ENCODE measurements around the gene MYH10.

Gene MYH10

DNA sequence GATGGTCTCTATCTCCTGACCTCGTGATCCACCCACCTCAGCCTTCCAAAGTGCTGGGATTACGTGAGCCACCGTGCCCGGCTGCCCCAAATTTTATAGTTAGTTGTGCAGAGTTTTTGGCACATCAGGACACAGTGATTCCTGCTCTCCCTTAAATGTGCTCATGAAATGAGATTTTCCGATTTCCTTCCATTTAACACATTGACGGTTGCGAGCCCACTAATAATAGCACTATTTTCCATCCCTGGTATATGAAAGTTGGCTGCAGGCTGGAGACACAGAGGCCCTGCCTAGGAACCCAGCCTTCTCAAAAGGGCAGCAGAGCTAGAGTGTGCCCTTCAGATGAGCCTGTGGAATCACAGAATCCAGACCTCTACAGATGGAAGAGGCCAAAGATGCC is 17.4 kb upstream of the MYH10 start:
- no peak for DNase-seq

GRCh38 chr17:8647202-8647601 is 16.7 kb upstream of the MYH10 start:
- DNase-seq: no peak

DNA sequence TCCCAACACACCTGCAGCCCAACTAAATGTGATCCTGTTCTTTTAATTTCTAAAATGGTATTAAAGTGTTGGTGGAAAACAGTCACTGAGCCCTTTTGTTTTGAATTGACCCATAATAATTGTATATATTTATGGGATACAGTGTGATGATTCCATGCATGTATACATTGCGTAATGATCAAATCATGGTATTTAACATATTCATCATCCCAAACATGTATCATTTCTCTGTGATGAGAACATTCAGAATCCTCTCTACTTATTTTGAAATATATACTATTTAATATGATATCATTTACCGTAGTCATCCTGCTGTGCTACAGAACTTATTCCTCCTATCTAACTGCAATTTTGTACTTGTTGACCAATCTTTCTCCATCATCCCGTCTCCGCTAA is 14.0 kb upstream of the MYH10 start:
- no peak for DNase-seq

DNA sequence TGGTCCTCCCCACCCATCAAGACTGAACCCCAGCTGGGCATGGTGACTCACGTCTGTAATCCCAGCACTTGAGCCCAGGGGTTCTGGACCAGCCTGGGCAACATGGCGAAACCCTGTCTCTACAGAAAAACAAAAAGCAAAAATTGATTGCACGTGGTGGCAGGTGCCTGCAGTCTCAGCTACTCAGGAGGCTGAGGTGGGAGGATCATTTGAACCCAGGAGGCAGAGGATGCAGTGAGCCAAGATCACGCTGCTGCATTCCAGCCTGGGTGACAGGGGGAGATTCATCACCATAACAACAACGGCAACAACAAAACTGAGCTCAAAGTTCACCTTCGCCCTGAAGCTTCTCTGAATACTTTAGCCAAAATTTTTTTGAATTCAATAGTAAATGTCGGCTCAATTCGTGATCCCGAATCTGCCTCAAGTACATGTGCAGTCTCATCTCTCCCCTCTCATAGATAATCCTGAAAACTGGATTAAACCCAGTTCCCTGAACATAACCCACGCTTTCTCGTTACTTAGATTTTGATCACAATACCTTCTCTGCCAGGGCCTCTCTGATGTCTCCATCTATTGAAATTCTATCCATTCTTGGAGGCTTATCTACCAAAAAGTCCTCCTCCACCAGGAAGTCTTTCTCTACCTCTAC is 13.5 kb upstream of the MYH10 start:
- DNase-seq: no peak

GRCh38 chr17:8639709-8640108 is 9.2 kb upstream of the MYH10 start:
- no peak for DNase-seq

GRCh38 chr17:8632061-8632460 is 1.5 kb upstream of the MYH10 start:
- no peak for DNase-seq

GRCh38 chr17:8631554-8631877 is 991 bp upstream of the MYH10 start:
- no peak for DNase-seq

DNA sequence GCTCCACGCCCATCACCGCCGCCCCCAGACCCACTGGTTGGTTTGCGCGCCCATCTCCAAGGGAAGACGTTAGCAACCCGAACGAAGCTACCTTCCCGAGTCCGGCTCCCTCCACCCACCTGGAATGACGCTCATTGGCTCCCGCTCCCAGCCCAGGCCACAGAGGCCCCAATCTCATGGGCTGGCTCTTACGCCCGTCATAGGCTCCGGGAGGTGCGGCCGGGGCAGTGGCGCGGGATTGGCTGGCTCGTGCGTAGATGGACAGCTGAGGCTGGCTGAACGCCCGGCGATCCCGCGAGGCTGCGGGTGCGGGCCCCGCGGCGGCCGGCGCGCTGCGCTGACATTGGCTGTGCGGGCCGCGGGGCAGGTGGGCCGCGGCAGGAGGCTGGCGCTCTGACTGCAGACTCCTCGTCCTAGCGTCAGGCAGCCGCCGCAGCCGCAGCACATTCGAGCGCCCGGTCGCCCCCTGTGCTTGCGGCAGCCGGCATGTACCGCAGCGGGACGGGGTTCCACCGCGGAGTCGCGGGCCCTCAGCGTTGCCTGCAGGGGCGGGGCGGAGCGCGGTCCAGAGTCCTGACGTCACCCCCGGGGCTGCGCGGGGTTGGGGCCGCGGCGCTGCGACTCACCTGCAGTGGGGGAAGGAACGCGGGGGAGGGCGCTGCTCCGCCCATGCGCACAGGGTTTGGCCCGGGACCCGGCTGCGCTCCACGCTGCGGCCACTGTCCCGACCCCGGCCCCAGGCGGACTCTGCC is 453 bp upstream of the MYH10 start:
- DNase-seq: peak; percentile 100

GRCh38 chr17:8629371-8630226 is 926 bp downstream of the MYH10 start:
- DNase-seq: peak; percentile 20

DNA sequence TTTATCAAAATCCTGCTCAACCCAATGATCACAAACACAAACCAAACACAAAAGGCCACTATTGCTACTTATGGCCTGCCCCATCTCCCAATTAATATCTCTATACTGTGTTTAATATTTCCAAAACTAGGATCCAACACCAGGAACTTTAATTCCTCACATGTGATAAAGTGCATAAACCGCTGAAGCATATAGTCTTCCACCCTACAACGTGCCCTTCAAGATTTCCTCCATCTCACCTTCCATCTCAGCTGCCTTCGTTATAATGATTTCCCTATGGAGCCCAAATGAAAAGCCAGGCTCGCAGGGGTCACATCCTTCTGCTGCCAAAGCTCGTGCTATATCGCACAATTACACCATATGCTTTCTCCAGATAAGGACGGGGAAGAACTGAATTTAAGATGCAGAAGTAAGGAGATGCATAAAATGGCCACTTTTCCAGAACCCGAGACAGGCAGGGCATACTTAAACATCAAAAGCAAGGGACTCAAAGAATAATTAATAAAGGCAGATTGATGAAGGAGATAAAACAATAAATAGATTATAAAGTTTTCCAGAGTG is 1.8 kb downstream of the MYH10 start:
- DNase-seq: peak; percentile 7

- DNase-seq: no peak
These were observed 2.4 kb downstream of the MYH10 start for GRCh38 chr17:8628172-8628571.

DNA sequence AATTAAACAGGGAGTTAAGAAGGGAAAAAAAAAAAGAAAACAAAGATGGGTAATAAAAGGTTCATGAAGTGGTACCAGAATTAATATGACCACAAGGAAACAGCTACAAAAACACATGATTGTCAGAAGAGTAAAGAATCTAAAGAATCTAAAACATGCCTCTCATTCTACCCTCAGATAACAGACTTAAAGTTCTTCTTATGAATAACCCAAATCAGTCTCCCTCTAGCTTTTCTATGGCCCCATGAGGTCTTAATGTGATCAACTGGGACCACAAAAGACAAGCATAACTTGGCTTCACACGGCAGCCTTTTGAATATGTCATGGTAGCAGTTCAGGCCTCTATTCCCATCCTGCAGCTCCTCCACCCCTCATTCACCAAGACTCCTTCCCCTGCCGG is 6.9 kb downstream of the MYH10 start:
- DNase-seq: no peak

- DNase-seq: no peak
These were observed 8.3 kb downstream of the MYH10 start for GRCh38 chr17:8622191-8622590.

- DNase-seq: no peak
These were observed 8.9 kb downstream of the MYH10 start for GRCh38 chr17:8621585-8621984.

DNA sequence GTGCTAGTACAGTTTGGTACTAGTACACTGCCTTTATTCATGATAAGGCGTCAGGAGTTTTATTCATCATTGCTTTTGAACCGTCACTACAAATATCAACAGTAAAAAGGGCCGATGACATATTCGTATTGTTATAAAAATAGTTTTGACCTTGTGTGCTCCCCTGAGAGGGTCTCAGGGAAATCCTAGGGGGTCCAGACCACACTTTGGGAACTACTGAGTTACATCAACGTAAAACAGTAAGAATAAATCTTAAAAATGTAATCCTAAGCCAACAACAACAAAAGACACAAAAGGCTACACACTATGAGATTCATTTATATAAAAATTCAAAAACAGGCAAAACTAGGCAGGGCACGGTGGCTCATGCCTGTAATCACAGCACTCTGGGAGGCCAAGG is 11.2 kb downstream of the MYH10 start:
- DNase-seq: no peak

DNA sequence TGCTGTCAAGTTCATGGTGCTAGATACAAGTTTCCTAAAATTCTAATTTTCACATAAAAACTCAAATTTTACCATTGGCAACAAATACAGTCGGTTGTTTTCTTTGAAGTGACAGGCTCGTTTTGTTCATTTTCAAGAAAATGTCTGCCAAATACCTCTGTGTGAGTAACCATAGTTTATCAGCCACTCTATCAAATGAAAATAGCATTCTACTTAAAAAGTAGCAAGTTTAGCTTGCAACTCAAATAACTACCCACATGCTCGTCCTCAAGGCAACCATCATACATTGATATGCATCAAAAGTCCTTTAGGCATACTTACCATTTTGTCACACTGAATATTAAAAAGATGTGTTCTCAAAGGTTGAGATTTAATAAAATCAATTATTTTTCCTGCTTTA is 11.7 kb downstream of the MYH10 start:
- DNase-seq: no peak

- DNase-seq: no peak
These were observed 15.5 kb downstream of the MYH10 start for GRCh38 chr17:8614988-8615387.

DNA sequence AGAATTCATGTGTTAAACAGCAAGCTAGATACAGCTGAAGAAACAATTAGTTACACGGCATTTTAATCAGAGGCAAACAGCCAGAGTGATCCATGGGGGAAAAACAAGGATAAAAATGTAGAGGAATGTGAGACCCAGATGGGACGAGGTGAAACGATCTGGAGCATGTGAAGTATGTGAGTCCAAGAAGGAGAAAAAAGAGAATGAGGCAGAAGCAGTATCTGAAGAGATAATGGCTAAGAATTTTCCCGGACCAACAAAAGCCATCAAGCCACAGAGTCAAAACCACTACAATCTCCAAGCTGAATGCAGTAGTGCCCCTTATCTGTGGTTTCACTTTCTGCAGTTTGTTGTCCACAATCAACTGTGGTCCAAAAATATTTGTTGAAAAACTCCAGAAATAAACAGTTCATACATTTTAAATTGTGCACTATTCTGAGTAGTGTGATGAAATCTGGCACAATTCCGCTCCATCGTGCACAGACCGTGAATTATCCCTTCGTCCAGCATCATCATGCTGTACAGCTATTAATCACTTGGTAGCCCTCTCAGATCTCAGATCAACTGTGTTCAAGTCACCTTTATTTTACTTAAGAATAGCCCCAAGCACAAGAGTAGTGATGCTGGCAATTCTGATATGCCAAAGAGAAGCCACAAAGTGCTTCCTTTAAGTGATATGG is 18.8 kb downstream of the MYH10 start:
- no peak for DNase-seq

- DNase-seq: no peak
These were observed 19.4 kb downstream of the MYH10 start for GRCh38 chr17:8611137-8611536.

- no peak for DNase-seq
These were observed 20.0 kb downstream of the MYH10 start for GRCh38 chr17:8610558-8610957.

DNA sequence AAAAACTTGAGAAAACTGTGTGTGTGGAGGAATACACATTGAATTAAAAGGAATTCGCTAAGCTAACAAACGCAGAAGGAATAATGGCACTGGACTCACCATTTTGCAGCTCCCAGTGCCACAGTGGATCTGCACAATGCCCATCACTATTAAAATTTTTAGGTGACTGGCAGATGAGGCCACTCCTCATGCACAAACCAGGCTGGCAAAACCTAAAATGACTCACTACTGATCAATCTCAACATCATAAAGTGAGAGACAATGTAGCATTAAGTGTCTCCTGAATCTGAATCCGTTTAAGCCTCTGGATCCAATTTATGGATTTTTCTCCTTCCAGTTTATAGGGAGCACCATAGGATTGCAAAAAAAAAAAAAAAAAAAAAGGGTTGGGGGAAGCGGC is 20.6 kb downstream of the MYH10 start:
- DNase-seq: no peak

DNA sequence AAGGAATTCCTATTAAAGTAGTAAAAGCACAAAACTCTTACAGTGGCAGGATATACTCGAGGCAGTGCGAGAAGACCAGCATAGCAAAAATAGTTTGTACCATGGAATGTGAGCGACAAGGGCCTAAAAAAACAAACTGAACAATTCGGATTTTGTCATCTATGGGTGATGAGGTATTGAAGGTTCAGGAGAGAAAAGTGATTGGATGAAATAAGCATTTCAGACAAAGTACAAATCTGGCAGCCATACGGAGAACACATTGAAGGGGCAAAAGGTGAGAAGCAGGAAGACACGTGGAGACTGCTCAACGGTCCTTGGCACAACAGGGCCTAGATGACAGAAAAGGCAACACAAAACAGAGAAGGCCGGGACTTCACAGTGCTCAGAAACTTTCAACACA is 22.5 kb downstream of the MYH10 start:
- DNase-seq: no peak

DNA sequence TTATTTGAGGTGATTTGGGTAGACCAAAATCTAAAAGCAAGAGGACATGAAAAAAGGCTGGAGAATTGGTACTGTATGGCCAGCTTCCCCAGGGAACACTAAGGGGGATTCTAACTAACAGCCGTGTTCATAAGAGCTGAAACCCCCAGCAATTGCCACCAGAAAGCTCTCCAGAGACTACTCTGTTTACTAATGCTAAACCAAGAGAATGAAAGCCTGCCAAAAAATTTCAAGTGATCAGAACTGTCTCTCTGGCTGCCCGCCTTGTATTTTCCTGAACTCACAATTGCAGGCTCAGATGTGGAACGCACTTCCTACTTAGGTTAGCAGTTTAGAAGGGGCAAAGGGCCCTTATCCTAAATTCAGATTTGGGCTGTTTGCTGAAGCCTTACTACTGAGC is 24.1 kb downstream of the MYH10 start:
- peak; percentile 67 for DNase-seq

All from NCI-H1105 (cell line).